T-helper 22 cell (primary cell): Measurements from ENCODE around the gene E2F1.

ENCODE experiments used
- DNase-seq: peaks from one replicate; pipeline ENCODE4 v3.0.0-alpha.2; 2020; ENCODE audit warnings: low read depth

The E2F1 gene

GRCh38 chr20:33686100-33686983 lies at the start of gene E2F1:
Gene E2F1, minus strand, starts transcription at chr20:33686385. Its CDS starts 121 bp downstream, at chr20:33686264.
- DNase-seq = peak; percentile 86

GRCh38 chr20:33733654-33734576 lies 47.7 kb upstream of the E2F1 start:
- DNase-seq = no peak

- DNase-seq = peak; percentile 76
These were observed 46.2 kb upstream of the E2F1 start for GRCh38 chr20:33732166-33732970.

GRCh38 chr20:33731693-33732165 lies 45.5 kb upstream of the E2F1 start, which contains the start of gene ZNF341:
Gene ZNF341, plus strand, starts transcription at chr20:33731996. Its CDS starts 26 bp downstream, at chr20:33732022.
- peak; percentile 79 for DNase-seq

- no peak for DNase-seq
These were observed 44.9 kb upstream of the E2F1 start for GRCh38 chr20:33730946-33731692.

- DNase-seq = no peak
These were observed 42.9 kb upstream of the E2F1 start for GRCh38 chr20:33729101-33729500.

GRCh38 chr20:33728463-33728862 lies 42.3 kb upstream of the E2F1 start:
- no peak for DNase-seq

GRCh38 chr20:33727806-33728205 lies 41.6 kb upstream of the E2F1 start:
- no peak for DNase-seq

- DNase-seq = no peak
These were observed 40.9 kb upstream of the E2F1 start for GRCh38 chr20:33727115-33727479.

GRCh38 chr20:33725607-33726264 lies 39.6 kb upstream of the E2F1 start:
- no peak for DNase-seq

GRCh38 chr20:33724439-33725094 lies 38.4 kb upstream of the E2F1 start:
- no peak for DNase-seq

GRCh38 chr20:33721391-33722140 lies 35.4 kb upstream of the E2F1 start:
- DNase-seq = no peak

- peak; percentile 81 for DNase-seq
These were observed 34.0 kb upstream of the E2F1 start, which contains the start of gene PXMP4 for GRCh38 chr20:33719989-33720709. Gene PXMP4, minus strand, starts transcription at chr20:33720310. Its CDS starts 103 bp downstream, at chr20:33720207.

- DNase-seq = no peak
These were observed 33.2 kb upstream of the E2F1 start for GRCh38 chr20:33719277-33719988.

GRCh38 chr20:33716498-33716897 lies 30.3 kb upstream of the E2F1 start:
- no peak for DNase-seq

GRCh38 chr20:33713865-33714367 lies 27.7 kb upstream of the E2F1 start:
- DNase-seq = no peak

GRCh38 chr20:33711446-33711738 lies 25.2 kb upstream of the E2F1 start:
- DNase-seq = no peak
